ENCODE data around the gene NRAP.

DNA sequence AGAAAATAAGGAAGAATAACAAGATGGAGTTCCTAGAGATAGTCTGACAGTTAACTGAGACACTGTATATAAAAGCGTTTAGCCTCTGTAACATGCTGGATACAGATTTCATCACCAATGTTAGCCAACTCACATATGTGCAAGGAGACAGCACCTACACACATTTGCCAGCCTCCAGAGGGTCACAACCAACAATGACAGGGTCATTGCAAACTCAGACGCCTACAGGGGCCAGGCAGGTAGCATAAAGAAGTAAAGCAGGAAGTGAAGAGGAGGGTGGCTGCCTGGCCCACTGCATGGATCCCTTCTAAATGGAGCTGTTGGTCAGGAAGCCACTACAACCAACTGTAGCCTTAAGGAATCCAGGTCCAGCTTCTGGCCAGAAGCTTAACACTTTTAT lies 50.4 kb downstream of the NRAP start:
- TF ChIP-seq, protein P1, sequence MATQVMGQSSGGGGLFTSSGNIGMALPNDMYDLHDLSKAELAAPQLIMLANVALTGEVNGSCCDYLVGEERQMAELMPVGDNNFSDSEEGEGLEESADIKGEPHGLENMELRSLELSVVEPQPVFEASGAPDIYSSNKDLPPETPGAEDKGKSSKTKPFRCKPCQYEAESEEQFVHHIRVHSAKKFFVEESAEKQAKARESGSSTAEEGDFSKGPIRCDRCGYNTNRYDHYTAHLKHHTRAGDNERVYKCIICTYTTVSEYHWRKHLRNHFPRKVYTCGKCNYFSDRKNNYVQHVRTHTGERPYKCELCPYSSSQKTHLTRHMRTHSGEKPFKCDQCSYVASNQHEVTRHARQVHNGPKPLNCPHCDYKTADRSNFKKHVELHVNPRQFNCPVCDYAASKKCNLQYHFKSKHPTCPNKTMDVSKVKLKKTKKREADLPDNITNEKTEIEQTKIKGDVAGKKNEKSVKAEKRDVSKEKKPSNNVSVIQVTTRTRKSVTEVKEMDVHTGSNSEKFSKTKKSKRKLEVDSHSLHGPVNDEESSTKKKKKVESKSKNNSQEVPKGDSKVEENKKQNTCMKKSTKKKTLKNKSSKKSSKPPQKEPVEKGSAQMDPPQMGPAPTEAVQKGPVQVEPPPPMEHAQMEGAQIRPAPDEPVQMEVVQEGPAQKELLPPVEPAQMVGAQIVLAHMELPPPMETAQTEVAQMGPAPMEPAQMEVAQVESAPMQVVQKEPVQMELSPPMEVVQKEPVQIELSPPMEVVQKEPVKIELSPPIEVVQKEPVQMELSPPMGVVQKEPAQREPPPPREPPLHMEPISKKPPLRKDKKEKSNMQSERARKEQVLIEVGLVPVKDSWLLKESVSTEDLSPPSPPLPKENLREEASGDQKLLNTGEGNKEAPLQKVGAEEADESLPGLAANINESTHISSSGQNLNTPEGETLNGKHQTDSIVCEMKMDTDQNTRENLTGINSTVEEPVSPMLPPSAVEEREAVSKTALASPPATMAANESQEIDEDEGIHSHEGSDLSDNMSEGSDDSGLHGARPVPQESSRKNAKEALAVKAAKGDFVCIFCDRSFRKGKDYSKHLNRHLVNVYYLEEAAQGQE (IDR thresholded peaks at IDR 0.05): no peak
- TF ChIP-seq, protein P2, sequence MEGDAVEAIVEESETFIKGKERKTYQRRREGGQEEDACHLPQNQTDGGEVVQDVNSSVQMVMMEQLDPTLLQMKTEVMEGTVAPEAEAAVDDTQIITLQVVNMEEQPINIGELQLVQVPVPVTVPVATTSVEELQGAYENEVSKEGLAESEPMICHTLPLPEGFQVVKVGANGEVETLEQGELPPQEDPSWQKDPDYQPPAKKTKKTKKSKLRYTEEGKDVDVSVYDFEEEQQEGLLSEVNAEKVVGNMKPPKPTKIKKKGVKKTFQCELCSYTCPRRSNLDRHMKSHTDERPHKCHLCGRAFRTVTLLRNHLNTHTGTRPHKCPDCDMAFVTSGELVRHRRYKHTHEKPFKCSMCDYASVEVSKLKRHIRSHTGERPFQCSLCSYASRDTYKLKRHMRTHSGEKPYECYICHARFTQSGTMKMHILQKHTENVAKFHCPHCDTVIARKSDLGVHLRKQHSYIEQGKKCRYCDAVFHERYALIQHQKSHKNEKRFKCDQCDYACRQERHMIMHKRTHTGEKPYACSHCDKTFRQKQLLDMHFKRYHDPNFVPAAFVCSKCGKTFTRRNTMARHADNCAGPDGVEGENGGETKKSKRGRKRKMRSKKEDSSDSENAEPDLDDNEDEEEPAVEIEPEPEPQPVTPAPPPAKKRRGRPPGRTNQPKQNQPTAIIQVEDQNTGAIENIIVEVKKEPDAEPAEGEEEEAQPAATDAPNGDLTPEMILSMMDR (IDR thresholded peaks at IDR 0.05; ENCODE audit: low read depth, low read length, missing input control): no peak
- TF ChIP-seq HNF4G (IDR thresholded peaks at IDR 0.05) (no peak), EGR1 (IDR thresholded peaks at IDR 0.05; ENCODE audit: low read depth in 2 of 2) (no peak), ZBTB33 (IDR thresholded peaks at IDR 0.05) (no peak), TAF1 (conservative IDR thresholded peaks at IDR 0.05) (no peak), YY1 (IDR thresholded peaks at IDR 0.05) (no peak)
- TF ChIP-seq, protein P3, sequence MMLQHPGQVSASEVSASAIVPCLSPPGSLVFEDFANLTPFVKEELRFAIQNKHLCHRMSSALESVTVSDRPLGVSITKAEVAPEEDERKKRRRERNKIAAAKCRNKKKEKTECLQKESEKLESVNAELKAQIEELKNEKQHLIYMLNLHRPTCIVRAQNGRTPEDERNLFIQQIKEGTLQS (IDR thresholded peaks at IDR 0.05): no peak

Measured in liver (tissue), 3 donors.